Activated CD4-positive, alpha-beta T cell treated with anti-CD3 and anti-CD28 coated beads for 4 hours (primary cell): Measurements from ENCODE around the gene CAD.

Experiments used
- DNase-seq, 2 donors: peaks; one replicate each; pipeline ENCODE4 v3.0.0-alpha.2; 2020

Gene CAD

GRCh38 chr2:27284996-27285395 lies 67.8 kb downstream of the CAD start:
- DNase-seq = no peak

GRCh38 chr2:27285481-27285880 lies 68.3 kb downstream of the CAD start:
- DNase-seq = no peak

- DNase-seq = no peak
Observed at GRCh38 chr2:27288610-27289009, 71.4 kb downstream of the CAD start.

- DNase-seq = no peak
Observed at GRCh38 chr2:27290549-27290948, 73.4 kb downstream of the CAD start.

GRCh38 chr2:27291865-27292264 lies 74.7 kb downstream of the CAD start:
- DNase-seq = no peak
